HCT116 (cell line): ENCODE results near the gene TH. TPM values are rescaled to one million over a fixed set of nuclear protein-coding genes. Genes with fewer than 3 reads are reported as not detected.

Source experiments
- ATAC-seq: fragments of 200-7000 bp; cut with Tn5 transposase; 2 replicates; pipeline ENCODE4 v1.9.1; 2020; ENCODE audit warnings: mild to moderate bottlenecking, moderate library complexity
- BruUV-seq: library from RNA; stranded (reverse); fragments of 400-500 nt; replicated peaks from 2 replicates; lab custom pipeline; 2021; lab: Mats Ljungman, UMichigan
- CTCF ChIA-PET: fragments of 300-600 bp; sonication (Branson Sonifier 250); formaldehyde crosslinking; loops from one replicate; lab custom pipeline; 2021; ENCODE audit warnings: antibody characterized with exemption; lab: Charles Lee
- POLR2A ChIA-PET: fragments of 300-600, 350-600 bp; sonication (Branson Sonifier 250); formaldehyde crosslinking; loops from one replicate; lab custom pipeline; 2021; ENCODE audit warnings: antibody characterized with exemption; lab: Charles Lee
- RAD21 ChIA-PET, 2 experiments: fragments of 300-600 bp; sonication (Branson Sonifier 250); formaldehyde crosslinking; loops; one replicate each; lab custom pipeline; 2023; ENCODE audit warnings: low total read pairs in 2 of 2; ENCODE audit not compliant: uncharacterized antibody in 2 of 2, unreplicated experiment in 2 of 2, low non-redundant PET in 1 of 2; lab: Charles Lee
- DNase-seq: peaks from one replicate; pipeline ENCODE4 v3.0.0-alpha.2; 2010; ENCODE audit warnings: low read depth, low spot score
- H2AFZ ChIP-seq: fragments of 200-600 bp; shearing (Covaris generic), sonication (generic); 2 replicates; pipeline ENCODE4 v1.6.1; 2017; ENCODE audit warnings: low read depth, mixed run types, mixed read lengths, antibody characterized with exemption, low read length; ENCODE audit not compliant: poor library complexity, severe bottlenecking
- H3K27ac ChIP-seq: 2 replicates; pipeline ENCODE4 v1.5.1; 2012; ENCODE audit warnings: low read depth, low read length
- H3K27me3 ChIP-seq: fragments of 200-600 bp; sonication (generic); 2 replicates; pipeline ENCODE4 v1.6.1; 2016; ENCODE audit warnings: mixed run types, low read length, mixed read lengths; ENCODE audit not compliant: insufficient read depth
- H3K36me3 ChIP-seq, 2 experiments: fragments of 200-500 bp in 1 of 2; fragments of 200-600 bp in 1 of 2; sonication (Bioruptor generic) in 1 of 2; sonication (generic) in 1 of 2; 2 replicates each; pipeline versions ENCODE4 v1.5.1 to v1.6.1; 2014 to 2016; ENCODE audit warnings: low read length in 2 of 2, inconsistent platforms in 1 of 2, mixed read lengths in 1 of 2, mixed run types in 1 of 2; ENCODE audit not compliant: insufficient read depth in 2 of 2, control insufficient read depth in 1 of 2
- H3K4me1 ChIP-seq, 2 experiments: fragments of 200-600 bp in 1 of 2; sonication (generic) in 1 of 2; 2 replicates each; pipeline versions ENCODE4 v1.5.1 to v1.6.1; 2012 to 2017; ENCODE audit warnings: low read length in 2 of 2, inconsistent platforms in 1 of 2, mild to moderate bottlenecking in 1 of 2, mixed read lengths in 1 of 2, mixed run types in 1 of 2, moderate library complexity in 1 of 2; ENCODE audit not compliant: insufficient read depth in 2 of 2, control insufficient read depth in 1 of 2
- H3K4me2 ChIP-seq: fragments of 200-600 bp; sonication (generic); 2 replicates; pipeline ENCODE4 v1.6.1; 2017; ENCODE audit warnings: mixed run types, low read length, mixed read lengths
- H3K4me3 ChIP-seq, 2 experiments: fragments of 200-600 bp in 1 of 2; sonication (generic) in 1 of 2; replicated peaks in 1 of 2; 2 replicates each; pipeline ENCODE4 v1.5.1; 2011 to 2016; ENCODE audit warnings: low read length in 2 of 2, control low read depth in 1 of 2, low read depth in 1 of 2, mild to moderate bottlenecking in 1 of 2, mixed read lengths in 1 of 2, mixed run types in 1 of 2
- H3K79me2 ChIP-seq: fragments of 200-600 bp; sonication (generic); 2 replicates; pipeline ENCODE4 v1.6.1; 2017; ENCODE audit warnings: mild to moderate bottlenecking, mixed run types, low read length, moderate library complexity, mixed read lengths; ENCODE audit not compliant: insufficient read depth
- H3K9ac ChIP-seq: fragments of 200-600 bp; sonication (generic); 2 replicates; pipeline ENCODE4 v1.6.1; 2016; ENCODE audit warnings: low read length, mixed read lengths
- H3K9me2 ChIP-seq: fragments of 200-600 bp; sonication (generic), shearing (Covaris generic); 2 replicates; pipeline ENCODE4 v1.6.1; 2017; ENCODE audit warnings: mixed run types, mild to moderate bottlenecking, moderate library complexity; ENCODE audit not compliant: insufficient read depth
- H3K9me3 ChIP-seq, 2 experiments: fragments of 200-500 bp in 1 of 2; fragments of 200-600 bp in 1 of 2; sonication (Bioruptor generic) in 1 of 2; sonication (generic) in 1 of 2; 2 replicates each; pipeline ENCODE4 v1.6.1; 2014 to 2017; ENCODE audit warnings: low read length in 2 of 2, mixed read lengths in 2 of 2, inconsistent platforms in 1 of 2, low read depth in 1 of 2, mild to moderate bottlenecking in 1 of 2, mixed run types in 1 of 2, moderate library complexity in 1 of 2; ENCODE audit not compliant: control insufficient read depth in 1 of 2, insufficient read depth in 1 of 2
- H4K20me1 ChIP-seq: fragments of 200-600 bp; sonication (generic), shearing (Covaris generic); 2 replicates; pipeline ENCODE4 v1.6.1; 2017; ENCODE audit warnings: mixed run types, mild to moderate bottlenecking, moderate library complexity; ENCODE audit not compliant: insufficient read depth
- CBX3 ChIP-seq: IDR thresholded peaks from 2 replicates; pipeline ENCODE4 v1.6.1; 2012; ENCODE audit warnings: low read depth
- CEBPB ChIP-seq: IDR thresholded peaks from 2 replicates; pipeline ENCODE4 v1.6.1; 2012; ENCODE audit warnings: low read depth
- EGR1 ChIP-seq: IDR thresholded peaks from 2 replicates; pipeline ENCODE4 v1.6.1; 2012; ENCODE audit warnings: low read depth
- ELF1 ChIP-seq: IDR thresholded peaks from 2 replicates; pipeline ENCODE4 v1.6.1; 2012; ENCODE audit warnings: low read depth, borderline replicate concordance
- EZH2 ChIP-seq: fragments of 200-600 bp; sonication (generic); IDR thresholded peaks from 2 replicates; pipeline ENCODE4 v1.6.1; 2017; ENCODE audit warnings: antibody characterized with exemption, mixed run types
- EZH2phosphoT487 ChIP-seq: fragments of 200-600 bp; IDR thresholded peaks from 2 replicates; pipeline ENCODE4 v1.6.1; 2018; ENCODE audit warnings: antibody characterized with exemption, borderline replicate concordance
- JUND ChIP-seq: IDR thresholded peaks from 2 replicates; pipeline ENCODE4 v1.6.1; 2012
- POLR2A ChIP-seq: IDR thresholded peaks from 2 replicates; pipeline ENCODE4 v1.7.0; 2011; ENCODE audit warnings: borderline replicate concordance; ENCODE audit not compliant: insufficient read depth, insufficient read length; ENCODE audit errors: extremely low read depth
- POLR2AphosphoS5 ChIP-seq: IDR thresholded peaks from 2 replicates; pipeline ENCODE4 v1.6.1; 2011; ENCODE audit warnings: mild to moderate bottlenecking, low read depth, low read length, moderate library complexity
- SIN3A ChIP-seq: IDR thresholded peaks from 2 replicates; pipeline ENCODE4 v1.6.1; 2012; ENCODE audit warnings: low read depth
- SP1 ChIP-seq: IDR thresholded peaks from 2 replicates; pipeline ENCODE4 v1.6.1; 2012; ENCODE audit warnings: low read depth
- SRF ChIP-seq: IDR thresholded peaks from 2 replicates; pipeline ENCODE4 v1.6.1; 2012; ENCODE audit warnings: low read depth
- TCF7L2 ChIP-seq: IDR thresholded peaks from 2 replicates; pipeline ENCODE4 v1.7.0; 2011; ENCODE audit warnings: borderline replicate concordance, inconsistent platforms; ENCODE audit not compliant: insufficient read depth, insufficient read length; ENCODE audit errors: extremely low read depth
- YY1 ChIP-seq: IDR thresholded peaks from 2 replicates; pipeline ENCODE4 v1.6.1; 2011; ENCODE audit warnings: low read length, low read depth, moderate library complexity, mild to moderate bottlenecking; ENCODE audit not compliant: insufficient replicate concordance; ENCODE audit errors: extremely low read depth
- ZFX ChIP-seq: fragments of 450-650 bp; IDR thresholded peaks from 2 replicates; pipeline ENCODE4 v1.6.1; 2017
- ZNF274 ChIP-seq: fragments of 200-500 bp; sonication (Bioruptor generic); IDR thresholded peaks from 2 replicates; pipeline ENCODE4 v1.6.1; 2014; ENCODE audit warnings: mild to moderate bottlenecking, low read depth, low read length, inconsistent platforms
- intact Hi-C: fragments of 100-400 bp; cut with micrococcal nuclease; formaldehyde crosslinking; loops from 2 replicates; pipeline ENCODE4 v1.10.0; 2022
- total RNA-seq: library from RNA; stranded (reverse); gene quantifications from one replicate; pipeline ENCODE4 v1.2.1, GENCODE V29; 2021; ENCODE audit not compliant: unreplicated experiment
- TF ChIP-seq, protein P1 (sequence below): IDR thresholded peaks from 2 replicates; pipeline ENCODE4 v1.6.1; 2012
- TF ChIP-seq, protein P2 (sequence below): IDR thresholded peaks from 2 replicates; pipeline ENCODE4 v1.6.1; 2012; ENCODE audit warnings: low read depth
- TF ChIP-seq, protein P3 (sequence below): IDR thresholded peaks from 2 replicates; pipeline ENCODE4 v1.6.1; 2012
- TF ChIP-seq, protein P4 (sequence below), 3 experiments: fragments of 200-600 bp in 1 of 3; sonication (generic) in 1 of 3; IDR thresholded peaks in 2 of 3; conservative IDR thresholded peaks in 1 of 3; 2 replicates each; pipeline ENCODE4 v1.5.1; 2012 to 2017; ENCODE audit warnings: low read depth in 2 of 3, low read length in 2 of 3, antibody characterized with exemption in 1 of 3, borderline replicate concordance in 1 of 3, control low read depth in 1 of 3, mild to moderate bottlenecking in 1 of 3, mixed read lengths in 1 of 3, mixed run types in 1 of 3, moderate library complexity in 1 of 3; ENCODE audit not compliant: insufficient read depth in 1 of 3

TH gene
- total RNA-seq, 1 experiment from 2014 or later: not detected

DNA sequence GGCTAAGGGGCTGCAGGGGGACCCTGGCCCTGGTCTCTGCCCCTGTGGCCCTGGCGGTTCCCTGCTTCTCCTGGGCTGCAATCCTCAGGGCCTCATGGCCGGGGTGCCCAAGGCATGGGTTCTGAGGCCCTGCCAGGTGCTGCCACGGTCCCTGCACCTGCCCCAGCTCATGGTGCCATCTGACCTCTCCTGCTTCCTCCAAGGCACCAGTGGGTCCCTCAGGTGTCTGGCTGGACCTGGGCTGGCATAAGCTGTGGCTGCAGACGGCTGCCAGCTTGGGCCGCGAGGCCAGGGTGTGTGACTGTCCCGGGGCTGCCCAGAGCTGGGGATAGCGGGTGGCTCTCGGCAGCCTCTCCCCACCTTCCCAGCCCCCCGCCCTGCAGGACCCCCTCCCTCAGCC is 12.6 kb downstream of the TH start:
- H4K20me1 ChIP-seq: no peaks in the 10 kb centered on the region
- intact Hi-C loops: no loop called here
- TF ChIP-seq, protein P1, sequence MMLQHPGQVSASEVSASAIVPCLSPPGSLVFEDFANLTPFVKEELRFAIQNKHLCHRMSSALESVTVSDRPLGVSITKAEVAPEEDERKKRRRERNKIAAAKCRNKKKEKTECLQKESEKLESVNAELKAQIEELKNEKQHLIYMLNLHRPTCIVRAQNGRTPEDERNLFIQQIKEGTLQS: no peak
- TF ChIP-seq ZFX (no peak), CEBPB (no peak), ELF1 (no peak), SIN3A (no peak), CBX3 (no peak), EGR1 (no peak), ZNF274 (no peak), EZH2 (no peak), POLR2A (no peak), EZH2phosphoT487 (no peak), POLR2AphosphoS5 (no peak), JUND (no peak), SP1 (no peak), TCF7L2 (no peak), SRF (no peak), YY1 (no peak)
- TF ChIP-seq, protein P2, sequence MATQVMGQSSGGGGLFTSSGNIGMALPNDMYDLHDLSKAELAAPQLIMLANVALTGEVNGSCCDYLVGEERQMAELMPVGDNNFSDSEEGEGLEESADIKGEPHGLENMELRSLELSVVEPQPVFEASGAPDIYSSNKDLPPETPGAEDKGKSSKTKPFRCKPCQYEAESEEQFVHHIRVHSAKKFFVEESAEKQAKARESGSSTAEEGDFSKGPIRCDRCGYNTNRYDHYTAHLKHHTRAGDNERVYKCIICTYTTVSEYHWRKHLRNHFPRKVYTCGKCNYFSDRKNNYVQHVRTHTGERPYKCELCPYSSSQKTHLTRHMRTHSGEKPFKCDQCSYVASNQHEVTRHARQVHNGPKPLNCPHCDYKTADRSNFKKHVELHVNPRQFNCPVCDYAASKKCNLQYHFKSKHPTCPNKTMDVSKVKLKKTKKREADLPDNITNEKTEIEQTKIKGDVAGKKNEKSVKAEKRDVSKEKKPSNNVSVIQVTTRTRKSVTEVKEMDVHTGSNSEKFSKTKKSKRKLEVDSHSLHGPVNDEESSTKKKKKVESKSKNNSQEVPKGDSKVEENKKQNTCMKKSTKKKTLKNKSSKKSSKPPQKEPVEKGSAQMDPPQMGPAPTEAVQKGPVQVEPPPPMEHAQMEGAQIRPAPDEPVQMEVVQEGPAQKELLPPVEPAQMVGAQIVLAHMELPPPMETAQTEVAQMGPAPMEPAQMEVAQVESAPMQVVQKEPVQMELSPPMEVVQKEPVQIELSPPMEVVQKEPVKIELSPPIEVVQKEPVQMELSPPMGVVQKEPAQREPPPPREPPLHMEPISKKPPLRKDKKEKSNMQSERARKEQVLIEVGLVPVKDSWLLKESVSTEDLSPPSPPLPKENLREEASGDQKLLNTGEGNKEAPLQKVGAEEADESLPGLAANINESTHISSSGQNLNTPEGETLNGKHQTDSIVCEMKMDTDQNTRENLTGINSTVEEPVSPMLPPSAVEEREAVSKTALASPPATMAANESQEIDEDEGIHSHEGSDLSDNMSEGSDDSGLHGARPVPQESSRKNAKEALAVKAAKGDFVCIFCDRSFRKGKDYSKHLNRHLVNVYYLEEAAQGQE: no peak
- TF ChIP-seq, protein P3, sequence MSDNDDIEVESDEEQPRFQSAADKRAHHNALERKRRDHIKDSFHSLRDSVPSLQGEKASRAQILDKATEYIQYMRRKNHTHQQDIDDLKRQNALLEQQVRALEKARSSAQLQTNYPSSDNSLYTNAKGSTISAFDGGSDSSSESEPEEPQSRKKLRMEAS: no peak
- TF ChIP-seq, protein P4, sequence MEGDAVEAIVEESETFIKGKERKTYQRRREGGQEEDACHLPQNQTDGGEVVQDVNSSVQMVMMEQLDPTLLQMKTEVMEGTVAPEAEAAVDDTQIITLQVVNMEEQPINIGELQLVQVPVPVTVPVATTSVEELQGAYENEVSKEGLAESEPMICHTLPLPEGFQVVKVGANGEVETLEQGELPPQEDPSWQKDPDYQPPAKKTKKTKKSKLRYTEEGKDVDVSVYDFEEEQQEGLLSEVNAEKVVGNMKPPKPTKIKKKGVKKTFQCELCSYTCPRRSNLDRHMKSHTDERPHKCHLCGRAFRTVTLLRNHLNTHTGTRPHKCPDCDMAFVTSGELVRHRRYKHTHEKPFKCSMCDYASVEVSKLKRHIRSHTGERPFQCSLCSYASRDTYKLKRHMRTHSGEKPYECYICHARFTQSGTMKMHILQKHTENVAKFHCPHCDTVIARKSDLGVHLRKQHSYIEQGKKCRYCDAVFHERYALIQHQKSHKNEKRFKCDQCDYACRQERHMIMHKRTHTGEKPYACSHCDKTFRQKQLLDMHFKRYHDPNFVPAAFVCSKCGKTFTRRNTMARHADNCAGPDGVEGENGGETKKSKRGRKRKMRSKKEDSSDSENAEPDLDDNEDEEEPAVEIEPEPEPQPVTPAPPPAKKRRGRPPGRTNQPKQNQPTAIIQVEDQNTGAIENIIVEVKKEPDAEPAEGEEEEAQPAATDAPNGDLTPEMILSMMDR (IDR thresholded peaks at IDR 0.05 in 2 of 3, conservative IDR thresholded peaks at IDR 0.05 in 1 of 3; ENCODE audit: borderline replicate concordance in 1 of 3, insufficient read depth in 1 of 3, low read depth in 2 of 3, low read length in 2 of 3): no peak
- TF ChIP-seq, all 23 proteins: peak for 0
- H2AFZ ChIP-seq: no peak overlapping the region
- H3K9ac ChIP-seq: no peak overlapping the region
- H3K4me2 ChIP-seq: no peak overlapping the region
- BruUV-seq: no TSS peak
- no peaks in the 10 kb centered on the region for H3K79me2 ChIP-seq
- no peak overlapping the region for H3K27ac ChIP-seq
- ATAC-seq (no peak), DNase-seq (no peak)
- no peaks in the 10 kb centered on the region for H3K36me3 ChIP-seq
- H3K9me3 ChIP-seq: no peaks in the 10 kb centered on the region
- ChIA-PET RAD21 (no interaction called here), POLR2A (no interaction called here), CTCF (interaction anchor here (0.8 to 1.9 kb wide), 4 partner anchors 28 to 506 kb away, joined by 3 to 4 read pairs (median 4); no protein-coding TSS in a partner anchor)
- no peaks in the 10 kb centered on the region for H3K9me2 ChIP-seq
- no peaks in the 10 kb centered on the region for H3K27me3 ChIP-seq
- H3K4me3 ChIP-seq: no peak overlapping the region
- H3K4me1 ChIP-seq: no peaks in the 10 kb centered on the region
